Esophagus squamous epithelium (tissue), 4 donors: ENCODE results near the gene KDM4C.

Experiments used
- POLR2A ChIP-seq, 4 donors: fragments of 450-650 bp; IDR thresholded peaks; one replicate each; pipeline ENCODE4 v1.6.1; 2017; ENCODE audit warnings: antibody characterized with exemption in 4 of 4, mild to moderate bottlenecking in 4 of 4, moderate library complexity in 3 of 4
- TF ChIP-seq, protein P1 (sequence below), 6 experiments: fragments of 450-650 bp in 4 of 6; fragments of 200-600 bp in 2 of 6; sonication (generic) in 2 of 6; IDR thresholded peaks; one replicate each; pipeline ENCODE4 v1.5.1; 2016 to 2019; ENCODE audit warnings: antibody characterized with exemption in 6 of 6, mild to moderate bottlenecking in 4 of 6, moderate library complexity in 4 of 6

DNA sequence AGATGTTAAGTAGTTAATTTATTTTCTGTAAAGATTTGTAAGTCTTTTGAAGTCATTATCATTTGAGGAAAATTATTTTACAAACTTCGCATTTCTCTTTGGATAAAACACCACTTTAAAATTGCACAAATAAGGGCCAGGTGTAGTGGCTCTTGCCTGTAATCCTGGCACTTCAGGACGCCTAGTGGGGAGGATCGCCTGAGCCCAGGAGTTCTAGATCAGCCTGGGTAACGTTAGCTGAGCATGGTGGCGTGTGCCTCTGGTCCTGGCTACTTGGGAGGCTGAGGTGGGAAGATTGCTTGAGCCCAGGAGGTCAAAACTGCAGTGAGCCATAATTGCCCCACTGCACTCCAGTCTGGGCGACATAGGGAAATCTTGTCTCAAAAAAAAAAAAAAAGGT lies 185.5 kb downstream of the KDM4C start:
- TF ChIP-seq, protein P1, sequence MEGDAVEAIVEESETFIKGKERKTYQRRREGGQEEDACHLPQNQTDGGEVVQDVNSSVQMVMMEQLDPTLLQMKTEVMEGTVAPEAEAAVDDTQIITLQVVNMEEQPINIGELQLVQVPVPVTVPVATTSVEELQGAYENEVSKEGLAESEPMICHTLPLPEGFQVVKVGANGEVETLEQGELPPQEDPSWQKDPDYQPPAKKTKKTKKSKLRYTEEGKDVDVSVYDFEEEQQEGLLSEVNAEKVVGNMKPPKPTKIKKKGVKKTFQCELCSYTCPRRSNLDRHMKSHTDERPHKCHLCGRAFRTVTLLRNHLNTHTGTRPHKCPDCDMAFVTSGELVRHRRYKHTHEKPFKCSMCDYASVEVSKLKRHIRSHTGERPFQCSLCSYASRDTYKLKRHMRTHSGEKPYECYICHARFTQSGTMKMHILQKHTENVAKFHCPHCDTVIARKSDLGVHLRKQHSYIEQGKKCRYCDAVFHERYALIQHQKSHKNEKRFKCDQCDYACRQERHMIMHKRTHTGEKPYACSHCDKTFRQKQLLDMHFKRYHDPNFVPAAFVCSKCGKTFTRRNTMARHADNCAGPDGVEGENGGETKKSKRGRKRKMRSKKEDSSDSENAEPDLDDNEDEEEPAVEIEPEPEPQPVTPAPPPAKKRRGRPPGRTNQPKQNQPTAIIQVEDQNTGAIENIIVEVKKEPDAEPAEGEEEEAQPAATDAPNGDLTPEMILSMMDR (IDR thresholded peaks at IDR 0.05), result no peak
- TF ChIP-seq POLR2A (IDR thresholded peaks at IDR 0.05), result no peak
